Sigmoid colon (tissue), 3 donors: ENCODE results near the gene NTRK3.

Experiments used
- CTCF ChIP-seq, 4 experiments: fragments of 450-650 bp in 3 of 4; fragments of 200-600 bp in 1 of 4; IDR thresholded peaks; one replicate each; pipeline ENCODE4 v1.5.1; 2016 to 2019; ENCODE audit warnings: antibody characterized with exemption in 4 of 4, mild to moderate bottlenecking in 3 of 4, moderate library complexity in 2 of 4
- POLR2A ChIP-seq, 2 donors: fragments of 450-650 bp; IDR thresholded peaks; one replicate each; pipeline ENCODE4 v1.6.1; 2016; ENCODE audit warnings: antibody characterized with exemption in 2 of 2, mild to moderate bottlenecking in 2 of 2, moderate library complexity in 2 of 2

- TF ChIP-seq CTCF (IDR thresholded peaks at IDR 0.05) (no peak), POLR2A (IDR thresholded peaks at IDR 0.05) (no peak)
Measured at GRCh38 chr15:88038261-88038660, 218.3 kb downstream of the NTRK3 start.
